Bronchial epithelial cell (primary cell): ENCODE measurements around the gene CLP1. TPM values are rescaled to one million over a fixed set of nuclear protein-coding genes. Genes with fewer than 3 reads are reported as not detected.

Source experiments
- DNase-seq: peaks from one replicate; pipeline ENCODE4 v3.0.0-alpha.2; 2010; ENCODE audit warnings: low read depth
- FAIRE-seq: peaks from 2 replicates; lab custom pipeline; 2011; peaks lifted over from hg19 to GRCh38; lab: Jason Lieb, UNC
- H3K27me3 ChIP-seq: 2 replicates; pipeline ENCODE4 v1.5.1; 2011; ENCODE audit warnings: low read length; ENCODE audit not compliant: control insufficient read depth, insufficient read depth
- H3K36me3 ChIP-seq: 2 replicates; pipeline ENCODE4 v1.5.1; 2011; ENCODE audit warnings: low read length; ENCODE audit not compliant: control insufficient read depth, insufficient read depth
- H3K4me3 ChIP-seq: 2 replicates; pipeline ENCODE4 v1.5.1; 2011; ENCODE audit warnings: mild to moderate bottlenecking, low read depth, low read length, control low read depth
- total RNA-seq: library from RNA; depleted of rRNA; stranded (reverse); fragments of >200 nt; gene quantifications from 2 replicates; pipeline ENCODE4 v1.2.1, GENCODE V29; 2014
- TF ChIP-seq, protein P1 (sequence below): IDR thresholded peaks from 2 replicates; pipeline ENCODE4 v1.5.1; 2011; ENCODE audit warnings: mild to moderate bottlenecking, moderate library complexity, low read length, control low read depth, inconsistent platforms; ENCODE audit not compliant: insufficient read depth, severe bottlenecking

CLP1 gene
- total RNA-seq, 1 donor from 2014 or later = 28.2 TPM

DNA sequence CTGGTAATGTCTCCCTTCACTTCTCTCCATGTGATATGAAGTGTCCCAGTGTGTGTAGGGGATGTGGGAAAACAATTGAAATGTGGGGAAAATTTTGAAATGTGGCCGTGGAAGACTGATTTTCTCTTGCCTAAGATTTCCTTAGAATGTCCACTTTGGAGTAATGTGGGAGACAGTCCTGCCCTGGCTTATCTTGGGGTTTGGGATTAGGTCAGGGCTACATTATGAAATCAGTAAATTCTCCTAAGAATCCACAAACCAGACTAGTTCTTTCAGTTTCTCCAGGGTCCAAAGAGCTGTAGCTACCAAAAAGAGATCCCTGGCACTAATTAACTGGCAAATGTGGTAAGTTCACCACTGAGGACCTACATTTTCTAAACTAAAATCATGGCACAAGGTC, 30.7 kb upstream of the CLP1 start:
- FAIRE-seq = no peak
- Histone ChIP-seq H3K36me3 (no peaks in the 10 kb centered on the region), H3K4me3 (no peak overlapping the region), H3K27me3 (no peaks in the 10 kb centered on the region)
- no peak for DNase-seq
- TF ChIP-seq, protein P1, sequence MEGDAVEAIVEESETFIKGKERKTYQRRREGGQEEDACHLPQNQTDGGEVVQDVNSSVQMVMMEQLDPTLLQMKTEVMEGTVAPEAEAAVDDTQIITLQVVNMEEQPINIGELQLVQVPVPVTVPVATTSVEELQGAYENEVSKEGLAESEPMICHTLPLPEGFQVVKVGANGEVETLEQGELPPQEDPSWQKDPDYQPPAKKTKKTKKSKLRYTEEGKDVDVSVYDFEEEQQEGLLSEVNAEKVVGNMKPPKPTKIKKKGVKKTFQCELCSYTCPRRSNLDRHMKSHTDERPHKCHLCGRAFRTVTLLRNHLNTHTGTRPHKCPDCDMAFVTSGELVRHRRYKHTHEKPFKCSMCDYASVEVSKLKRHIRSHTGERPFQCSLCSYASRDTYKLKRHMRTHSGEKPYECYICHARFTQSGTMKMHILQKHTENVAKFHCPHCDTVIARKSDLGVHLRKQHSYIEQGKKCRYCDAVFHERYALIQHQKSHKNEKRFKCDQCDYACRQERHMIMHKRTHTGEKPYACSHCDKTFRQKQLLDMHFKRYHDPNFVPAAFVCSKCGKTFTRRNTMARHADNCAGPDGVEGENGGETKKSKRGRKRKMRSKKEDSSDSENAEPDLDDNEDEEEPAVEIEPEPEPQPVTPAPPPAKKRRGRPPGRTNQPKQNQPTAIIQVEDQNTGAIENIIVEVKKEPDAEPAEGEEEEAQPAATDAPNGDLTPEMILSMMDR = no peak

DNA sequence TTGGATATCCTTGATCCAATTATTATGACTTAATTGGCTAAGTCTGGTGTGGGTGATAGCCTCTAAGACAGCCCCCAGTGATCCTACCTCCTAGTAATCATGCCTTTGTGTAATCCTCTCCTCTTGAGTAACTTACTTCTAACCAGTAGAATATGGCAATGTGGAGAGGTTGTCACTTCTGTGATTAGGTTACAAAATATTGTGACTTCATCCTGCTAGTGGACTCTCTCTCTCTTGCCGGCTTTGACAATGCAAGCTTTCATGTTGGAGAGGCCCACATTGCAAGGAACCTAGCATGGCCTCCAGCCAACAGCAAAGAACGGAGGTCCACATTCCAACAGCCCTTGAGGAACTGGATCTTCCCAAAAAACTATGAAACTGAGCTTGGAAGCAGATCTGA, 27.4 kb upstream of the CLP1 start:
- no peak for DNase-seq
- H3K27me3 ChIP-seq = no peaks in the 10 kb centered on the region
- TF ChIP-seq, protein P1 = no peak
- no peaks in the 10 kb centered on the region for H3K36me3 ChIP-seq
- no peak overlapping the region for H3K4me3 ChIP-seq
- no peak for FAIRE-seq

DNA sequence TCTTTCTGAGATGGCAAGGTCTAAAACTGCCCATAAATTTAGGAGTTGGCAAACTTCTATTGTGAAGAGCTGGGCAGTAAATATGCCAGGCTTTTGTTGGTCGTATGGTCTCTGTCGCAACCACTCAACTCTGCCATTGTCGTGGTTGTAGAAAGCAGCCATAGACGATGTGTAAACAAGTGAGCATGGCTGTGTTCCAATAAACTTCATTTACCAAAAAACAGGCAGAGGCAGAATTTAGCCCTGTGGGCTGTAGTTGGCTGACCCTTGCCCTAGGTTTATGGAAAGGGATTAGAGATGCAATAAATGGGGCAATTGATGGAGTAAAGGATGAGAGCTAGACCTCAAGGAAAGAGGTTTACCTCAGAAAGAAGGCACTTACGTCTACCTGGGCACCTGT, 25.4 kb upstream of the CLP1 start:
- FAIRE-seq (peak; percentile 55), DNase-seq (no peak)
- Histone ChIP-seq H3K4me3 (no peak overlapping the region), H3K36me3 (no peaks in the 10 kb centered on the region), H3K27me3 (no peaks in the 10 kb centered on the region)
- TF ChIP-seq, protein P1 = no peak

DNA sequence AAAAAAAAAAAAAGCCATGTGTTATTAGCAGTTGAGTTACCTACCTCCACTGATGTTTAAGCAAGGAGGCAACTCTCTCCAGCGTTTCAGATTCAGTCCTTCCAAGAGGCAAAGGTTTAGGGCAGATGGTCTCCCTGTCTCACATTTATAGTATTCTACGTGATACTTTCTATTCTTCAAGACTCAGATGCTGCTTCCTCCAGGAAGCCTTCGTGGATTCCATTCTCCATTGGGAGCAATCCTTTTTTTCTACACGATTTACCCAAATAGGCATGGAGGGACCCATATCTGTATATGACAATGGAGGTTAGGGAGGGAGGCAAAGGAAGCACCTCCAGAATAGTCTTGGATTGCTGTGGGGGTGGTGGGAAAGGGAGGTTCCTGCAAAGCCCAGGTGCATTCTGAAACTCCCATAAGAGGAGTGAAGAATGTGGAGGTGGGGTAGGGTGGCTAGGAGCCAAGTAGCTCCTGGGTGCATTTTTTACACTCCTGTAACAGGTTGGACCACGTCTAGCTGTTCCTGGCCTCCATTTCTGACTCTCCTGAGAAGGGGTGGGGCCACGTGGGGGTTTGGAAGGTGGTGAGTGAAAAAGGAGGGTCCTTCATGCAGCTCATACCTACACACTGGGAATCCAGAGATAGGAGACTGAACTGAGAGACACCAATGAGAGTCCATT, 24.0 kb upstream of the CLP1 start:
- no peaks in the 10 kb centered on the region for H3K36me3 ChIP-seq
- no peak for FAIRE-seq
- DNase-seq = no peak
- H3K4me3 ChIP-seq = no peak overlapping the region
- no peaks in the 10 kb centered on the region for H3K27me3 ChIP-seq
- TF ChIP-seq, protein P1 = no peak

DNA sequence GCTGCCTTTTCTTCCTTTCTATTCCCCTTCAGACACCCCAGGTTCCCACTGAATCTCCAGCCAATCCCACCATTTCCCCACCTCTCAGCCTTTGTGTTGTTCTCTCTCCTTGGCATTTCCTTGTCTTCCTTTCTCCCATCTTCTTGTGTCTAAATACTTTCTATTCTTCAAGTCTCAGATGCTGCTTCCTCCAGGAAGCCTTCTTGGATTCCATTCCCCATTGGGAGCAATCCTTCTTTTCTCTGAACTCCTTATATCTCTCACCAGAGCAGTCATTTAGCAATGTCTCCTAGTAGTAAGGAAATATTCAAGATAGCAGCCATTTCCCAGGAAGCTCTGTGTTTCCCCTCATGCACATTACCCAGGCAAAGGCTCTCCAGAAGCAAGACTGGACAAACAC, 23.3 kb upstream of the CLP1 start:
- DNase-seq (no peak), FAIRE-seq (no peak)
- TF ChIP-seq, protein P1 = no peak
- H3K4me3 ChIP-seq = no peak overlapping the region
- H3K36me3 ChIP-seq = no peaks in the 10 kb centered on the region
- H3K27me3 ChIP-seq = no peaks in the 10 kb centered on the region

DNA sequence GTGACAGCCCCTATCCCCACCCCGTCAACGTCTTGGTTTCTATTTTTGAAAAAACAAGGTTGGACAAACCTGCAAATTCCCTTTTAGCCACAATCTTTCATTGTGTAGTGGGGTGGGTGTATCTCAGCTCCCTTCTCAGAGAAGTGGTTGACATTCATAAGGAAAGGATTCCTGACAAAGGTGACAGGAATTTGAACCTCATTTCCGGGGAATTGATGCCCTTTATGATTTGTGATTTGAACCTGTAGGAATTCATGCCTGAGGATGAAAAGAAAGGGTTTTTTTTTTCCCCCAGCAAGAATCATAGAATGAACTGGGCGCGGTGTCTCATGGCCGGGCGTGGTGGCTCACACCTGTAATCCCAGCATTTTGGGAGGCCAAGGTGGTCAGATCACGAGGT, 22.3 kb upstream of the CLP1 start:
- TF ChIP-seq, protein P1 = no peak
- DNase-seq (no peak), FAIRE-seq (no peak)
- no peak overlapping the region for H3K4me3 ChIP-seq
- H3K27me3 ChIP-seq = no peaks in the 10 kb centered on the region
- no peaks in the 10 kb centered on the region for H3K36me3 ChIP-seq
